CD4-positive, alpha-beta T cell treated with Interleukin-17A for 4 hours (primary cell): Measurements from ENCODE around the gene IQCE.

ENCODE experiments used
- DNase-seq: peaks from one replicate; pipeline ENCODE4 v3.0.0-alpha.2; 2020; ENCODE audit warnings: mixed read lengths

Gene IQCE

GRCh38 chr7:2621061-2621828, 62.5 kb downstream of the IQCE start:
- DNase-seq = no peak

DNA sequence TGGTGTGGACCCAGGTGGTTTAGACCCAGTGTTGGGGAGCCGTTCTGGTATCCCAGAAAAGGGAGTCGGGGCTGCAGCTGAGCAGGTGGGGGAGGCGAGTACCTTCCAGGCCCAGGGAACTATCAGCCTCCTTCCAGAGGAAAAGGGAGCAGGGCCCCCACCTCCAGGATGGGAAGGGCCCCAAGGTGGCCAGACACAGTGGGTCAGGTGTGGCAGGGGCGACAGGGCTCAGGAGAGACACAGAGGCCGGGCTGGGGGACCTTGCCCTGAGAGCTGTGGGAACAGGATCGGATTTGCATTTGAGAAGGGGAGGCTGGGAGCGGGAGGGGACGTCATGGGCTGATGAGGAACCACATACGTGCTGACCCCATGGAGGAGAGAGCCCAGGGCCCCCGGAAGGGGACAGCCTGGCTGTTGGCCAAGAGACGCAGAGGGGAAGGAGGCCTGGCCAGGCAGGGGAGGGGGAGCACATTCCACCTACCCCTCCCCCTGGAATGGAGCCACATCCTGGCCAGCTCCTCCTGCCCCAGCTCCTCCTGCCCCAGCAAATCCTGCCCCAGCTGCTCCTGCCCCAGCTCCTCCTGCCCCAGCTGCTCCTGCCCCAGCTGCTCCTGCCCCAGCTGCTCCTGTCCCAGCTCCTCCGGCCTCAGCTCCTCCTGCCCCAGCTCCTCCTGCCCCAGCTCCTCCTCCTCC, 63.3 kb downstream of the IQCE start:
- no peak for DNase-seq

- DNase-seq = no peak
These were observed 64.3 kb downstream of the IQCE start for GRCh38 chr7:2622869-2623697.

- no peak for DNase-seq
These were observed 64.9 kb downstream of the IQCE start for GRCh38 chr7:2623698-2624014.

DNA sequence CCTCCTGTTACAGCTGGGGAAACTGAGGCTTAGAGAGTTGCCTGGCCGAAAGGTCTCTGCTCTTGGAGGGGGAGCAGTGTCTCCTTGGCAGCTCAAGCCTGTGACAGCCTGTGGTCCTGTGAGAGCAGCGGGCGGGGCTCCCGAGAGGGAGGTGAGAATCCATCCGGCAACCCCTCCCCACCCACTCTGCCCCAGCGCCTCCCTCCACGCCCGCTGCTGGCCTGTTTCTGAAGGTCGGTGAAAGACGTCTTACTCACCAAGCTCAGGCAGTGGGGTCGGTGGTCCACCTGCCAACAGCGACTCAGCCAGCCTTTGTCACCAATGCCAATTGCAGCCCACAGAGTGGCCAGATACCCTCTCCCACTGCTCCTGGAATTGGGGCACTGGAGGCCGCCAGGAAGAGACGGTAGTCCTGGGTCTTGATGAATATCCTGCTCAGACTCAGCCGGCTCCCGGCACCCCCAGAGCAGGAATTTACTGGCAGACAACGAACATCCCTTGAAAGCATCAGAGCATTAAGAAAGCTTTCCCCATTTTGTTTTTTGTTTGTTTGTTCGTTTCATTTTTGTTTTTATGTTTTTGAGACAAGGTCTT, 65.6 kb downstream of the IQCE start:
- DNase-seq = no peak

DNA sequence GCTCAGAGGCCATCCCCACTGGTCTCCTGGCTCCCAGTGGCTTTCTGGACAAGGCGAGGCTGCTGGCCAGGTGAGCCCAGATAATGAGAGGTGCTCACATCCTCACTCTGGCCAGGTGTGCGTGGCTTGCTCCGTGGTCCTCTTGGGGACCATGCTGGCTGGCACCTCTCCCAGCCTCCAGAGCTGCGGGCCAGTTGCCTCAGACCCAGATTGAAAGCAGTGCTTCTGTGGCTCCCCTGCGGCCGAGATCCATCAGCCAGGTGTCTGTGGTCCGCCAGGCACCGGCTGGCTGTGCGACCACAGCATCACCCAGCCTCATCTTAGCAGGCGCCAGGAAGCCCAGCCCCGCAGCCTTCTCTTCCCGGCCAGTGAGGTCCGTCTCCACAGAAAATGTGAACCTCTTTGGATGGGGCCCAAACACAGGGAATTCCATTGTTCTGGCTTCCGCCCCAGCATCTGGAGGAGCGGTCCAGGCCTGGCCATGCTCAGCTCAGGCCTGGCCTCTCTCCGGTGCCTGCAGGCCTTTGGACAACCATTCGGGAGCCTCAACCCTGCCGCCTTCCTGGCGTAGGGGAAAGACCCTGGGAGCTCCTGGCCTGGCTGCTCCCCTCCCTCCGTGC, 67.8 kb downstream of the IQCE start:
- DNase-seq = no peak

DNA sequence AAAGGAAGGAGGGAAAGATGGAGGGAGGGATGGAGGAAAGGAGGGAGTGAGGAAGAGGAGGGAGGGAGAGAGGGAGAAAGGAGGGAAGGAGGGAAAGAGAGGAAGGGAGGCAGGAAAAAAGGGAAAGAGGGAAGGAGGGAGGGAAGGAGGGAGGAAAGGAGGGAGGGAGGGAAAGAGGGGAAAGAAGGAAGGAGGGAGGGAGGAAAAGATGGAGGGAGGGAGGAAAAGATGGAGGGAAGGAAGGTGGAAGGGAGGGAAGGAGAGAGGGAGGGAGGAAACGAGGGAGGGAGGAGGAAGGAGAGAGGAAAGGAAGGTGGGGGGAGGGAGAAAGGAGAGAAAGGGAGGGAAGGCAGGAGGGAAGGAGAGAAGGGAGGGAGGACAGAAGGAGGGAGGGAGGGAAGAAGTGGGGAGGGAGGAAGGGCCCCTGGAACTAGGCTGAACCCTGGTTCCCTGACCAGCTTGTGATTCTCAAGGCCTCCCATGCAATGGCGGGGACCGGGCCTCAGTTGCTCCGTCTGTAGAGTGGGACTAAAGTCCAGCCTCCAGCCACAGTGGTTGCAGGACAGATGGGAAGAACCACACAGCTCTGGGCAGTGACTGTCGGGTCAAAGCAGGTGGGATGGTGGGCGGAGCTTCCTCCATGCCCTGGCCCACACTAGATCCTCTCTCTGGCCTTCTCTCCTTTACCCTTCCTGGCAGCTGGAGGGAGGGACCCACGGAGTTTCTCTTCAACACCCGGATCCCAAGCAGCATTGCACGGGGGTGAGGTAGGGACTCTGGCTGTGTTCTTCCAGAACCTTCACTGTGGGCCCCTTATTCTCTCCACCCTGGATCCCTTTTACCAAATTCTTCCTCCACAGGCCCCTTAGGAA, 68.7 kb downstream of the IQCE start:
- DNase-seq = no peak

DNA sequence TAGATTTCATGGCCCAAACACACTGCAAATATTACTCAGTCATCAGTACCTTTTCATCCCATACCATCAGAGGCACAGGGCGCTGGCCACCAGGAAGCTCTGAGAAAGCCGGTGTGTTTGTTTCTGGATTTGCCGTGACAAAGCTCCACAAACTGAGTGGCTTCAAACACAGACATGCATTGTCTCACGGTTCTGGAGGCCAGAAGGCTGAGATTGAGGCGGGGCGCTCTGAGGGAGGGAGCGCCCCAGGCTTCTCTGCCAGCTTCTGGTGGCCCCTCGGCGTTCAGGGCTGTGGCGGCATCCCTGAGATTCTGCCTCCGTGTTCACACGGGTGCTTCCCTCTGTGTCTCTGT, 69.3 kb downstream of the IQCE start:
- DNase-seq = no peak

DNA sequence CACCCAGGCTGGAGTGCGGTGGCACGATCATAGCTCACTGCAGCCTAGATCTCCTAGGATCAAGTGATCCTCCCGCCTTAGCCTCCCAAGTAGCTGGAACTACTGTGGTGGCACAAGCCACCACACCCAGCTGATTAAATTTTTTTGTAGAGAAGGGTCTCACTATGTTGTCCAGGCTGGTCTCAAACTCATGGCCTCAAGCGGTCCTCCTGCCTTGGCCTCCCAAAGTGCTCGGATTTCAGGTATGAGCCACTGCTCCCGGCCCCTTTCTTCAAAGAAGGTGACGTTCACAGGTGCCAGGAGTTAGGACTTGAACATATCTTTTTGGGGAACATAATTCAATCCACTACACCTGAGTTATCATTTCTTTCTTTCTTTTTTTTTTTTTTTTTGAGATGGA, 70.1 kb downstream of the IQCE start:
- DNase-seq = no peak

DNA sequence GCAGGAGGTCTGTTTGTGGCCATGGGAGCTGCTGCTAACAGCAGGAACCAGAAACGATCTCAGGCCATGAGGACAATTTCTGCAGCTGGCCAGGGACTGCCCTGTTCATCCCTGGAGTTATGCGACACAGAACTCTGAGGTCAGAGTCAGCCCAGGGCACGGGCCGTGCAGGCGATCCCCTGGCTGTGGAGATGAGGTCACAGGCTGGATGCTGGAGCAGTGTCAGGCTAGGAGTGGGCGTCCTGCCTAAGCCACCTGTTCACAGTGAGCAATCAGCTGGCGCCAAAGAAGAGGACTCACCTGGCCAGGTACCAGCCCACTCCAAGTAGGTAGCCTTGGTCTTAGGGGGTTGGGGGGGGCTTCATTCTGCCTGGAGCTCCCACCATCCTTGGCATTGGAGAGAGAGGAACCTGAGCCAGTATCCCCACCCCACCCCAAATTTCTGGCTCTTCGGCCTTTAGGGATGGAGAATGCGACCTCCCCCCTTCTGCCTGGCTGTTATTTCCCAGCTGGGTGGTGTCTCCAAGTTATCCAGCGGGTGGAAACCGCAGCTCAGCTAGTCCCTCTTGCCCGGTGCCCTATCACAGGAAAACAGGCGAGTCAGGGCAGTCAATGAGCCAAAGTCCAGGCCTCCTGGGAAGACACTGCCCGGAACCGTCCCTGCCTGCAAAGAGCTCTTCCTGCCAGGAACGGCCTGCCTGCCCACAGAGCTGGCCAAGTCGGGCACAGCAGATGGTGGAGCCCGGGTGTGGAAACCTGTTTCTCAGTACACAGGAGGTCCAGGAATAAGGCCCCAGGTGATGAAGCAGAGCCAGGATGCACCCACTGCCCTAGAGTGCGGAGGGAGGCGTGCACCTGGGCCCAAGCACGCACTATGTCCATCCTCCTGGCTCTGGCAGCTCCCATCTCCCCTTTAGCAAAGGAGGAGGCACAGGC, 71.2 kb downstream of the IQCE start:
- DNase-seq = no peak

GRCh38 chr7:2631946-2632732, 73.4 kb downstream of the IQCE start, which contains the start of gene TTYH3:
TSS of gene TTYH3 (plus strand) at chr7:2631986. CDS start at chr7:2632156, 170 bp downstream.
- peak; percentile 22 for DNase-seq

DNA sequence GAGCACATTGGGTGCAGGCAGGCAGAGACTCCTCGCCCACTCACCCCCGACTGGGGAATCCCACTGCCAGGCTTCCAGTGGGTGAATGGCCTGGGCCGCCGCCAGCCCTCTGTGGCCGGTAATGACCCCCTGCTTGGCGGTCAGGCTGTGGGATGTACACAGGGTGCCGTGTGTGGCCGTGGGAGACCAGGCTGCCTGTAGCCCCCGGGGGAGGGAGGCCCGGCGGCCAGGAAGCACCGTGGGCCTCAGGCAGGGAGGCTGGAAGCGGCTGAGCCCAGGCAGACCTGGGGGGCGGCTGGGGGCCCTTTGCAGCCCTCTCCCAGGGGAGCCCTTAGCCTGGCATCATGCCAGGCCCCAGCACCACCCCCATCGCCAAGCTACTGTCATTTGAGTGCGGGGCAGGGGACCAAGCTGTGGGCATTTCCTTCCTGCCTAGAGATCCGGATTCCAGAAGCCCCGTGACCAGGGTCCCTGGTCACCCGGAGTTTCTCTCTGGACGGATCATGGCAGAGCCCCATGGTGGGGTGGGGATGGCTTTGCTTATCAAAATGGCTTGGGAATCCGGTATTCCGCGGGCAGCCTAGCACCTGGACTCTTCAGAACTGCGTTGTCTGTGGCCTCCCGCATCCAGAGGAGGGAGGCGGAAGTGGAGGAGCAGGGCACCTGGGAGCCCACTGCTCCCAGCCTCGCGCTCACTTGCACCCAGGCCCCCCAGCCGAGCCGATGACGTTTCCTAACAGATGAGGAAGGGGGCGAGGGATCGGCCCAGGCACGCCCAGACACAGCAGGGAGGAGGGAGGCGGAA, 74.2 kb downstream of the IQCE start:
- peak; percentile 54 for DNase-seq

GRCh38 chr7:2633538-2634266, 74.9 kb downstream of the IQCE start:
- peak; percentile 36 for DNase-seq

GRCh38 chr7:2634267-2635145, 75.7 kb downstream of the IQCE start:
- DNase-seq = no peak

- DNase-seq = no peak
These were observed 76.4 kb downstream of the IQCE start for GRCh38 chr7:2635148-2635668.

DNA sequence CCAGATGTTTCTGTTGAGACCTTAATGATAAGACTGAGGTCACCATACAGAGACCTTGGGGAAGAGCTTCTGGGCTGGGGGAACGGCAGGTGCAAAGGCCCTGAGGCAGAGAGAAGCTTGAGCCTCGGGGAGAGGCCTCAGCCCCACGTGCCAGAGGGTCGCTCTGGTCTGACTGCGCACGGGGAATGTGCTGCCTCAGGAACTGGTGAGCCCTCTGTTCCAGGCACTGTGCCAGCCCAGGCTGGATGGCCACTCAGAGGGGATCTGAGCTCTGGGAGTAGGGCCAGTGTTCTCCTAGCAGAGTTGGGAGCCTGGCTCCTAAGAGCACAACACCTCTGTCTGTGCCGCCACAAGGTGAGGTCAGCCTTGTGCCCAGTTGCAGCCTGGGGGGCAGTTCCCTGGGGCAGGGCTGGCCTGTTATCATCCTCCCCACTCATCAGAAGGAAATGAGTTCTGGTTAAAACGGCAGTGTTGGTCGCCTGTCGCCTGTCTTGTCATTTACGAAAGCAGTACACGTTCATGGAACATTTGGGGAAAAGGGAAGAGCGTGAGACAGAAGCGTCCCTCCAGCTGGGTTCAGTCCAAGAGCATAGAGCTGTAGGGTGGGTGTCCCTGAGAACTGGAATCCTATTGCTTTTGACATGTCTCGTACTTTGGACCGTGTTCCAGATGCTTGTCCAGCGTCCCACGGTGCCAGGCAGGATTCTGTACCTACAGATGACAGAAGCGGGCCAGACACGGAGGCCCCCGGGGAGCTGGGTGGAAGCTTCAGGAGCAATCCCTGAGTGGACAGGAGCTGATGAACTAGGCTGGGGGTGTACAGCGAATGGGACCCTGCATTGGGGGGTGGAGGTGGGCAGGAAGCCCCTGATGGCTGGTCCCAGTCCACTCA, 77.3 kb downstream of the IQCE start:
- no peak for DNase-seq
